ENCODE measurements around the gene HLA-DQA1.
A peak's percentile ranks its signal among the peaks of the same experiment; 100 is the strongest.
"Not testable (repeated sequence)": the region's sequence is repeated elsewhere in the genome, so short reads cannot be mapped to it uniquely, and the experiment has no call there.

The HLA-DQA1 gene
- 22.9 to 380 (median 235) reads per million in 18 experiments for total RNA-seq

GRCh38 chr6:32637219-32637880 is at the start of gene HLA-DQA1:
TSS of gene HLA-DQA1 (plus strand) at chr6:32637406. CDS start at chr6:32637459, 53 bp downstream.
- DNase-seq: peak; percentile 91 to 96

- no peak for DNase-seq
Measured at GRCh38 chr6:32588156-32588555, 49.0 kb upstream of the HLA-DQA1 start.

GRCh38 chr6:32589596-32590449 is 47.4 kb upstream of the HLA-DQA1 start, which contains the start of gene HLA-DRB1:
TSS of gene HLA-DRB1 (minus strand) at chr6:32589848. CDS start at chr6:32589742, 106 bp downstream.
- peak; percentile 85 to 89 for DNase-seq

GRCh38 chr6:32590713-32591112 is 46.5 kb upstream of the HLA-DQA1 start:
- DNase-seq: not testable (repeated sequence)

- DNase-seq: no peak
Measured at GRCh38 chr6:32597024-32597423, 40.2 kb upstream of the HLA-DQA1 start.

- DNase-seq: peak; percentile 58 to 63
Measured at GRCh38 chr6:32602383-32602782, 34.8 kb upstream of the HLA-DQA1 start.

GRCh38 chr6:32603222-32603621 is 34.0 kb upstream of the HLA-DQA1 start:
- DNase-seq: no peak

GRCh38 chr6:32603888-32604287 is 33.3 kb upstream of the HLA-DQA1 start:
- peak; percentile 56 to 64 for DNase-seq

GRCh38 chr6:32604434-32604877 is 32.8 kb upstream of the HLA-DQA1 start:
- peak; percentile 69 to 81 for DNase-seq

GRCh38 chr6:32607263-32607987 is 29.8 kb upstream of the HLA-DQA1 start:
- DNase-seq: peak; percentile 63 to 79

- DNase-seq: no peak
Measured at GRCh38 chr6:32607988-32608298, 29.3 kb upstream of the HLA-DQA1 start.

GRCh38 chr6:32608362-32608761 is 28.8 kb upstream of the HLA-DQA1 start:
- DNase-seq: no peak

GRCh38 chr6:32609391-32609730 is 27.8 kb upstream of the HLA-DQA1 start:
- no peak for DNase-seq

- DNase-seq: peak; percentile 97 to 100
Measured at GRCh38 chr6:32609731-32610640, 27.2 kb upstream of the HLA-DQA1 start.

GRCh38 chr6:32610682-32611296 is 26.4 kb upstream of the HLA-DQA1 start:
- DNase-seq: no peak

GRCh38 chr6:32613475-32613874 is 23.7 kb upstream of the HLA-DQA1 start:
- DNase-seq: peak in 1 of 2 donors; percentile 39

- DNase-seq: no peak
Measured at GRCh38 chr6:32614366-32615081, 22.7 kb upstream of the HLA-DQA1 start.

GRCh38 chr6:32615885-32616532 is 21.2 kb upstream of the HLA-DQA1 start:
- peak in 1 of 2 donors; percentile 31 for DNase-seq

- DNase-seq: no peak
Measured at GRCh38 chr6:32617751-32618150, 19.5 kb upstream of the HLA-DQA1 start.

- DNase-seq: no peak
Measured at GRCh38 chr6:32621372-32621771, 15.8 kb upstream of the HLA-DQA1 start.
